ENCODE results near the gene EIF4G1.

Gene EIF4G1

DNA sequence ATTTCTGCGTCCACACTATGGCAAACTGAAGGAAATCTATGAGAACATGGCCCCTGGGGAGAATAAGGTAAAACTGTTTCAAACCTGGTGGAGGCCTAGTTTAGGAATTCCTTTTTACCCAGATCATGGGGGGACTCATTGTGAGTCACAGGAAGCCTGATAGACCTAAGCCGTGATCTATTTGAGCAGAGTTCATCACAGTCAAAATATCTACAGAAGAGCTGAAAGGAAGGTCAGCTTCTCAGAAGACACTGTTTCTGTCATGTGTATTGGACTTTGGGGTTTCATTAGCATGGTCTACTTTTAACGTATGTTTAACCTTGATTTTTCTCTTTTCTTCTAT is 14.1 kb upstream of the EIF4G1 start:
- no peak for DNase-seq (ENCODE audit: low read depth in 1 of 2, low spot score in 1 of 2)

DNA sequence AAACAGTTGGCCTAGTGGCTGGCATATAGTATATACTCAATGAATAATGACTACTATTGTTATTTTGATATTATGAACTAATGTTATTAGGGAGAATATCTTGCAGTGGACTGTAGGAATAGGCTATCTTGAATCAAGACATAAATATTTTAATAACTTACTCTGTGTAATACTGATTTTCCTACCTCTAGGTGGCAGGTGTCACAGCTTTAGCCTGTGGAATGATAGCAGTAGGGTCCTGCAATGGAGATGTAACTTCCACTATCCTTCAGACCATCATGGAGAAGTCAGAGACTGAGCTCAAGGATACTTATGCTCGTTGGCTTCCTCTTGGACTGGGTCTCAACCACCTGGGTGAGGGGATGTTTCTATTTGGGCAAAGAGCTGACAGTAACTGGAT is 8.8 kb upstream of the EIF4G1 start:
- DNase-seq (ENCODE audit: low read depth in 1 of 2, low spot score in 1 of 2), result no peak

DNA sequence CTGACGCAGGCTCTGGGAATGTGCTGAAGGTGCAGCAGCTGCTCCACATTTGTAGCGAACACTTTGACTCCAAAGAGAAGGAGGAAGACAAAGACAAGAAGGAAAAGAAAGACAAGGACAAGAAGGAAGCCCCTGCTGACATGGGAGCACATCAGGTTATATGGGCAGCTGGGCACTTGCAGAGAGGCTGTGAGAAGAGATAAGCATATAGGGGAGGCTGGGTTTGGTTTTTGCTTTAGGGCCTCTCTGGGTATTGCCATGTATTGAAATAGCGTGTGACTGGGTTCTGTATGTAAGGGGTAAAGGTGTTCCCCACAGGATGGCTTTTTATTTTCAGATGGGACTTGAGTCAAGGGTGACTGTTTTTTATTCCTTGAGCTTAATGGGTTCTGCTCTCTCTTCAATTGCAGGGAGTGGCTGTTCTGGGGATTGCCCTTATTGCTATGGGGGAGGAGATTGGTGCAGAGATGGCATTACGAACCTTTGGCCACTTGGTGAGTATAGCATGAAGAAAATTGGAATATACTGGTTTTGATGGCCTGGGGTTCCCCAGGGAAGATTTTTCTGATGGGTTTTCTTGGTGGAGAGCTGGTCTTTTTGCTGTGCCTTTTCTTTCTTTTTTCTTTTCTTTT is 7.9 kb upstream of the EIF4G1 start:
- no peak for DNase-seq (ENCODE audit: low read depth in 1 of 2, low spot score in 1 of 2)

DNA sequence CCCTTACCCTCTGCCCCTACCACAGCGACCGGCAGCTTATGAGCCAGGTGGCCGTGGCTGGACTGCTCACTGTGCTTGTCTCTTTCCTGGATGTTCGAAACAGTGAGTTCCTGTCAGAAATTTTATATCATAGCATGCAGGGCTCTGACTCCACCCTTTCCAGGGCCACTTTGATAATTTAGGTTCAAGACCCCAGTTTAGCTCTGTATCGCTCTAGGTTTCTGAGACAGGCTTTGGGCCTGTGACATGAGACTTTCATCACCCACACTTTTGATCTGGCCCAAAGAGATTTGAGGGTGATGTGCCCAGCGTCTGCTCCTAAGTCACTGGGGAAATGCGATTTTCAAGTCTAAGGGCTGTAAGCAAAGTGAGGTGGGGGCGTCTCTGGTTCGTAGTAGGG is 6.5 kb upstream of the EIF4G1 start:
- no peak for DNase-seq (ENCODE audit: low read depth in 1 of 2, low spot score in 1 of 2)

DNA sequence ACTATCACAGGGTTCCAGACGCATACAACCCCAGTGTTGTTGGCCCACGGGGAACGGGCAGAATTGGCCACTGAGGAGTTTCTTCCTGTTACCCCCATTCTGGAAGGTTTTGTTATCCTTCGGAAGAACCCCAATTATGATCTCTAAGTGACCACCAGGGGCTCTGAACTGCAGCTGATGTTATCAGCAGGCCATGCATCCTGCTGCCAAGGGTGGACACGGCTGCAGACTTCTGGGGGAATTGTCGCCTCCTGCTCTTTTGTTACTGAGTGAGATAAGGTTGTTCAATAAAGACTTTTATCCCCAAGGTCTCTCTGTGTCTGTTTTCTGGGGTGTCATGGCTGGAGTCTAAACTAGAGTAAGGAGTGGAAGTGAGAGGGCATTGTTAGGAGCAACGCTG is 5.7 kb upstream of the EIF4G1 start:
- DNase-seq (ENCODE audit: low read depth in 1 of 2, low spot score in 1 of 2), result no peak

DNA sequence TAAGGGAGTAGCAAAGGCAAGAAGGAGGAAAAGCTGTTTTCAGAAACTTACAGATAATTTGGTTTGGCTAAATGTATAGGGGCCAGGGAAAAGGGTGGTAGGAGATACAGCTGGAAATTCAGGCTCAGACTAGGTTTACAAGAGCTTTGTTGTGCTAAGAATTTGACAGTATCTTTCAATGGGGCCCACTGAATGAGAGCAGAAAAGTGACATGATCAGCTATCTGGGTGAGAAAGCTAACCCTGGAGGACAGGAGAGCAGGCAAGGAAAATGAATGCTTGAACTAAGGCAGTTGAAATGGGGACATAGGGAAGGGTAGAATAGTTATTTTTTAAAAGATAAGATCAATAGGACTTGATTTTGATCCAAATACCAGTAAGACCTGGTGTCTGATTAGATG is 2.8 kb upstream of the EIF4G1 start:
- no peak for DNase-seq (ENCODE audit: low read depth in 1 of 2, low spot score in 1 of 2)

DNA sequence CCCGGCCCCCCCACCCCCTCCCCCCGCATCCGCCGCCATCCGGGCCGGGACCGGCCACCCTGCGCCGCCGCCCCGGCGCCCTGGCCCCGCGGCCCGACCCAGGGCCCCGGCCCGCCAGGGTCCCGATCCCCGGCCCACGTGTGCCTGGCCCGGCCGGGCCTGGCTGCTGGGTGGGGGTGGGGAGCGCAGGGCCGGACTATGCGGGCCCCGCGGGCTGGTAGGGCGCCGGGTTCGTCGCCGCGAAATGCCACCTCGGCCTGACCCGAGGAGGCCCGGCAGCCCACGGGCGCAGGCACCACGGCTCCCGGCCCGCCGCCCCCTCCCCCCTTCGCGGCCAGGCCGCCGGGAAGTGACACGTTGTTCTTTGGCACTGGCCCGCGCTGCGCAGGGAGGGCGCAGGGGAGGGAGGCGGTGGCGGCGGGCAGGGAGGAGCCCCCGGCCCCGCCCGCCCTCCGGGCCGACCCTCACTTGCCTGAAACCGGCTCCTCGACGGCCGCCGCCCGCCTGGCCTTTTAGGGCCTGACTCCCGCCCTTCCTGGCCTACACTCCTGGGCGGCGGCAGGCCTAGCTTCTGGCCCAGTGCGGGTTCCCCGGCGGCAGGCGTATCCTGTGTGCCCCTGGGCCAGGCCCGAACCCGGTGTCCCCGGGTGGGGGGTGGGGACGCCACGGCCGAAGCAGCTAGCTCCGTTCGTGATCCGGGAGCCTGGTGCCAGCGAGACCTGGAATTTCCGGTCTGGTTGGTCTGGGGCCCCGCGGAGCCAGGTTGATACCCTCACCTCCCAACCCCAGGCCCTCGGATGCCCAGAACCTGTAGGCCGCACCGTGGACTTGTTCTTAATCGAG is 515 bp downstream of the EIF4G1 start:
- peak; percentile 36 to 53 for DNase-seq (ENCODE audit: low read depth in 1 of 2, low spot score in 1 of 2)

DNA sequence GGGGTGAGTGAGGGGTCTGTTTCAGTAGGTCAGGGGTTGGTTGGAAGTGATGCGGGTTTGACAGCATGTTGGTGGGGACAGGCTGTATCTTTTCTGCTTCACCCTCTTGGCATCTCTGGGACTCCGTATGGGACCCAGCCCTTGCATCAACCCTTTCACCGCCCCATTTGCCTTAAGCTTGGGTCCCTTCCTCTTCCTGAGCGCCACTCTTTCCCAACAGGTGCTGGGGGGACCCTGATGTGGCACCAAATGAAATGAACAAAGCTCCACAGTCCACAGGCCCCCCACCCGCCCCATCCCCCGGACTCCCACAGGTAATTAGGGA is 1.1 kb downstream of the EIF4G1 start:
- DNase-seq (ENCODE audit: low read depth in 1 of 2, low spot score in 1 of 2), result no peak

DNA sequence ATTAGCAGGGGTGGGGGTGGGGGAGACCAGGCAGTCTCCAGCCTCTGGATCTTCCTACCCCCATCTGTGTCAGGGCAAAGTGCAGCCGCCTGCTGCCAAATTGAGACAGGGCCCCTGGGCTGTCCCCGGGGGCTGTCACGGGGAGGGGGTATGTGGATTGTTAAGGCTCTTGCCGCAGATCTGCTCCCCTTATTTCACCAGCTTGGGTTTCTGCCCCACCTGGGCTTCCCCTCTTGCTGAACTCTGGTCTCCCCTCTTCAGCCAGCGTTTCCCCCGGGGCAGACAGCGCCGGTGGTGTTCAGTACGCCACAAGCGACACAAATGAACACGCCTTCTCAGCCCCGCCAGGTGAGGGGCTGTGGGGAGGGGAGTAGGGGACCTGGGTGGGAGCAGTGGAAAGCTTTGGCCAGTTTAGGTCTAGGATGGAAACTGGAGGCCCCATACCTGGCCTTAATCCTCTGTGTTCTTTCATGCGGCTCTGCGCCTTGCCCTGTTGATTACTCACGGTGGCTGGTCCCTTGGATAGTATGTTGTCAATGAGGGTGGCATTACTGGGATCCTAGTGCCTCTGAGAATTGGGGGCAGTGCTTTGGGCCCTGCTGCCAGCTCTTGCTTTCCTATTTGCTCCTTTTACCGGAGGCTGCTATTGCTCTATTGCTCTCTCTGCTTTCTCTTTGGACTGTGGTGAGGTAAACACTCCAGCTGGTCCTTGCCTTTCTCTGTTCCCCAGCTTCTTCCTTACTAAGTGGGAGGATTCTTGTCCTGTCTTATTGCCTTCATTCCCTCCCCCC is 1.7 kb downstream of the EIF4G1 start:
- DNase-seq (ENCODE audit: low read depth in 1 of 2, low spot score in 1 of 2), result no peak

DNA sequence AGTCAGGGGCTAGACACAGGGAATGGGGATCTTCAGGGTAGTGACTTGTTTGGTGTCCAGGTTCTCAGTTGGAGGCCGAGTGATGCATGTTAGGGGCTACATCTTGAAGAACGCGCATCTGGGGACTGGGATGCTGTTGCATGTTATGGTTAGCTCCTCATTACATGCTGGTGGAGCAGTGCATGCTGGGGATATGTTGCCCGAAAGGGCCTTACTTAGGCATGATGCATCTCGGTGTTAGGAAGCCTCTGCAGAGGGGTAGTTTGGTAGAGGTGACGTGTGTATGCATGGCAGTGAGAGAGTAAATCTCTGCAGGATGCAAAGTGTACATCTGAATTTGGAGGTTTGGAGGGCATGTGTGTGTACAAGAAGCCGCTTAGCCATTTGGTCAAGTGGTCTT is 2.4 kb downstream of the EIF4G1 start:
- no peak for DNase-seq (ENCODE audit: low read depth in 1 of 2, low spot score in 1 of 2)

DNA sequence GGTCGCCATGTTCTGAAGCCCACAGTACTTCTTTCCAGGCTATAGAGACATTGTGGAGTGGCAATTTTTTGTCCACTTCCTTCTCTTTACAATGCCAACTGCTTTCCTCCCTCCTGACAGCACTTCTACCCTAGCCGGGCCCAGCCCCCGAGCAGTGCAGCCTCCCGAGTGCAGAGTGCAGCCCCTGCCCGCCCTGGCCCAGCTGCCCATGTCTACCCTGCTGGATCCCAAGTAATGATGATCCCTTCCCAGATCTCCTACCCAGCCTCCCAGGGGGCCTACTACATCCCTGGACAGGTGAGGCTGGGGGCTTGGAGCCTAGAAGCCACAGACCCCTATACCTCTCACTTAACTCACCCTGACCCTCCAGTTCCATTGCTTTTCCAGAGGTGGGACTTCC is 2.8 kb downstream of the EIF4G1 start:
- DNase-seq (ENCODE audit: low read depth in 1 of 2, low spot score in 1 of 2), result no peak

DNA sequence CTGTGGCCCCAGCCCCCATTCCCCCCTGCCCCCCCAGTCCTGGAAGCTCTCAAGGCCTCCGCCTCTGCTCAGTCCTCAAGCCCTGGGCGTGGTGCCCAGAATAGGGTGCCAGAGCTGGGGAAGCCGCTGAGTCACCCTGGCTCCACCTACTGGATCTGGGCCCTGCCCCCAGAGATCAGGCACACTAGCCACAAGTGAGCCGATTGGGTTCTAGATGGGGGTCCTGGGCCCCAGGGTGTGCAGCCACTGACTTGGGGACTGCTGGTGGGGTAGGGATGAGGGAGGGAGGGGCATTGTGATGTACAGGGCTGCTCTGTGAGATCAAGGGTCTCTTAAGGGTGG is 5.7 kb downstream of the EIF4G1 start:
- DNase-seq (ENCODE audit: low read depth in 1 of 2, low spot score in 1 of 2), result no peak

DNA sequence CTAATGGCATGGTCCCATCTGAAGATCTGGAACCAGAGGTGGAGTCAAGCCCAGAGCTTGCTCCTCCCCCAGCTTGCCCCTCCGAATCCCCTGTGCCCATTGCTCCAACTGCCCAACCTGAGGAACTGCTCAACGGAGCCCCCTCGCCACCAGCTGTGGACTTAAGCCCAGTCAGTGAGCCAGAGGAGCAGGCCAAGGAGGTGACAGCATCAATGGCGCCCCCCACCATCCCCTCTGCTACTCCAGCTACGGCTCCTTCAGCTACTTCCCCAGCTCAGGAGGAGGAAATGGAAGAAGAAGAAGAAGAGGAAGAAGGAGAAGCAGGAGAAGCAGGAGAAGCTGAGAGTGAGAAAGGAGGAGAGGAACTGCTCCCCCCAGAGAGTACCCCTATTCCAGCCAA is 7.3 kb downstream of the EIF4G1 start:
- DNase-seq (ENCODE audit: low read depth in 1 of 2, low spot score in 1 of 2), result no peak

DNA sequence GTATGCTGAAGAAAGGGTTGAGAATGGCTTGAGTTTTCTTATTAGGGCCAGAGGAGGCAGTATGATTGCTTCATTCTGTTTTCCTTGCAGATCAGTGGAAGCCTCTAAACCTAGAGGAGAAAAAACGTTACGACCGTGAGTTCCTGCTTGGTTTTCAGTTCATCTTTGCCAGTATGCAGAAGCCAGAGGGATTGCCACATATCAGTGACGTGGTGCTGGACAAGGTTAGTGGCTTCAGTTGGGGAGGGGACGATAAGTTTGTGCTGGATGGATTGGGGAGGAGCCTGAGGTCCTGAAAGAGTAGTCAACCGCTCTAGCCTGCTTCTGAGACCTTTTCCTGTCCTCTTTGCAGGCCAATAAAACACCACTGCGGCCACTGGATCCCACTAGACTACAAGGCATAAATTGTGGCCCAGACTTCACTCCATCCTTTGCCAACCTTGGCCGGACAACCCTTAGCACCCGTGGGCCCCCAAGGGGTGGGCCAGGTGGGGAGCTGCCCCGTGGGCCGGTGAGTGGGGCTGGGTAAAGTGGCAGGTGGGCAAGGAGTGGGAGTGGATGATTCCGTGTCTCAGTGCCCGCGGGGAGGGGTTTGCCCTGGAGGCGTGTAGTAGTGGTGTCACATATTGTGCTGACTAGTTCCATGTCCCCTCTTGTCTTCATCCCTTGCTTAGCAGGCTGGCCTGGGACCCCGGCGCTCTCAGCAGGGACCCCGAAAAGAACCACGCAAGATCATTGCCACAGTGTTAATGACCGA is 8.5 kb downstream of the EIF4G1 start:
- no peak for DNase-seq (ENCODE audit: low read depth in 1 of 2, low spot score in 1 of 2)

DNA sequence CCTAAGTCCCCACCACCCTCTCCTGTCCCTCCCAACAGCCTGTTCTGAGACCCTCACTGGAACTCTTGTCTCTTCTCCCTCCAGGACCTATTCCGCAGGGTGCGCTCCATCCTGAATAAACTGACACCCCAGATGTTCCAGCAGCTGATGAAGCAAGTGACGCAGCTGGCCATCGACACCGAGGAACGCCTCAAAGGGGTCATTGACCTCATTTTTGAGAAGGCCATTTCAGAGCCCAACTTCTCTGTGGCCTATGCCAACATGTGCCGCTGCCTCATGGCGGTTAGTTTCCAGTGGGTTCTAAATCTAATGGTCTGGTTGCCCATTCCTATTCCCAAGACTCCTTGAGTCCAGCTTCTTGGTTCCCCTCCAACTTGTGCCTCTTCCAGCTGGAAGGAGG is 9.3 kb downstream of the EIF4G1 start:
- DNase-seq (ENCODE audit: low read depth in 1 of 2, low spot score in 1 of 2), result no peak

DNA sequence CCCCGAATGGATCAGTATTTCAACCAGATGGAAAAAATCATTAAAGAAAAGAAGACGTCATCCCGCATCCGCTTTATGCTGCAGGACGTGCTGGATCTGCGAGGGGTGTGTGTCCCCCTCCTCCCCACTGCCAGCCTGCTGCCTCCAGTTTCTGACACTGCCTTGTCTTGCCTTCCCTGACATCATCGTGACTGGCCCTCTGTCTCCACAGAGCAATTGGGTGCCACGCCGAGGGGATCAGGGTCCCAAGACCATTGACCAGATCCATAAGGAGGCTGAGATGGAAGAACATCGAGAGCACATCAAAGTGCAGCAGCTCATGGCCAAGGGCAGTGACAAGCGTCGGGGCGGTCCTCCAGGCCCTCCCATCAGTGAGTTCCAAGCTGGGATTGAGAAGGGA is 10.9 kb downstream of the EIF4G1 start:
- no peak for DNase-seq (ENCODE audit: low read depth in 1 of 2, low spot score in 1 of 2)

DNA sequence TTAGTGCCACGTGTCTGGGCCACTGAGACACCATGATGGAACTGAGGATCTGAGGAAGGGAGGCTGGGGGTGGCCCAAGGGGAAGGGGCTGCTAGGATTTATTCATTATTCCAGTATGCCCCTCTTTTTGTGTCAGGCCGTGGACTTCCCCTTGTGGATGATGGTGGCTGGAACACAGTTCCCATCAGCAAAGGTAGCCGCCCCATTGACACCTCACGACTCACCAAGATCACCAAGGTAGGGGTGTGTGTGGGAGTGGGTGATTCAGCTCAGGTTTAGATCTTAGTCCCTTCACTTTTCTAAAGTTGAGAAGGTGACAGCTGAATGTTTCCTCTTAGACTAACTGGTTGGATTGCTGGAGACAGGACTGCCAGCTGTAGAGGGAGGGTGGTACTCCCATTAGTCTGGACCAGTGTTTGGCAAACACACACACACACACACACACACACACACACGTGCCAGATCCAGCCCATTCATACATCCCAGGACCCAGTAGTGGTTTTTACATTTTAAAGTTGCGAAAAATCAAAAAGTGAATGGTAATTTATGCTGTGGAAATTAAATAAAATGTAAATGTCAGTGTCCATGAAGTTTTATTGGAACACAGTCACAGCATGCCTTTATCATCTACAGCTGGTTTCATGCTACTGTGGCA is 11.4 kb downstream of the EIF4G1 start:
- DNase-seq (ENCODE audit: low read depth in 1 of 2, low spot score in 1 of 2), result no peak

DNA sequence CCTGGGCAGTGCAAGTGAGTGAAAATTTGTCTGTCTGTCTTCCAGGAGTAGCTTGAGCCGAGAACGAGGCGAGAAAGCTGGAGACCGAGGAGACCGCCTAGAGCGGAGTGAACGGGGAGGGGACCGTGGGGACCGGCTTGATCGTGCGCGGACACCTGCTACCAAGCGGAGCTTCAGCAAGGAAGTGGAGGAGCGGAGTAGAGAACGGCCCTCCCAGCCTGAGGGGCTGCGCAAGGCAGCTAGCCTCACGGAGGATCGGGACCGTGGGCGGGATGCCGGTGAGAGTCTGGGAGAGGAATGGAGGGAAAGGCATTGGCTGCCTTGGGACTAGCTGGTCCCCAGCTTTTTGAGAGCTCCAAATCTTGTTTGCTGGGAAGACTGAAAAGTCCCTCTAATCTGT is 12.8 kb downstream of the EIF4G1 start:
- DNase-seq (ENCODE audit: low read depth in 1 of 2, low spot score in 1 of 2), result no peak

DNA sequence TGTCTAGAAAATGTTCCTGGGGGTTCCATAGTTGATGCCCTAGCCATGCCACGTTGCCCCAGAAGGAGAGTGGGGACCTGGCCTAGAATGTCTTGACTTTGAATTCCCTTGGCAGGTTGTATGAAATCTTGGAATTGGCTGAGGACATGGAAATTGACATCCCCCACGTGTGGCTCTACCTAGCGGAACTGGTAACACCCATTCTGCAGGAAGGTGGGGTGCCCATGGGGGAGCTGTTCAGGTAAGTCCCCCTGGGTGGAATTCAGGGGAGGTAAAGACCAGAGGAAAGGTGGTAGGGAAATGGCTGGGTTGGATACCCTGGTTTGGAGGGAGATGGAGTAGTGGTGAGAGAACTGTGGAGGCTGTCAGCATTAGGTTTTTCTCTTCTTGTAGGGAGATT is 14.1 kb downstream of the EIF4G1 start:
- no peak for DNase-seq (ENCODE audit: low read depth in 1 of 2, low spot score in 1 of 2)

DNA sequence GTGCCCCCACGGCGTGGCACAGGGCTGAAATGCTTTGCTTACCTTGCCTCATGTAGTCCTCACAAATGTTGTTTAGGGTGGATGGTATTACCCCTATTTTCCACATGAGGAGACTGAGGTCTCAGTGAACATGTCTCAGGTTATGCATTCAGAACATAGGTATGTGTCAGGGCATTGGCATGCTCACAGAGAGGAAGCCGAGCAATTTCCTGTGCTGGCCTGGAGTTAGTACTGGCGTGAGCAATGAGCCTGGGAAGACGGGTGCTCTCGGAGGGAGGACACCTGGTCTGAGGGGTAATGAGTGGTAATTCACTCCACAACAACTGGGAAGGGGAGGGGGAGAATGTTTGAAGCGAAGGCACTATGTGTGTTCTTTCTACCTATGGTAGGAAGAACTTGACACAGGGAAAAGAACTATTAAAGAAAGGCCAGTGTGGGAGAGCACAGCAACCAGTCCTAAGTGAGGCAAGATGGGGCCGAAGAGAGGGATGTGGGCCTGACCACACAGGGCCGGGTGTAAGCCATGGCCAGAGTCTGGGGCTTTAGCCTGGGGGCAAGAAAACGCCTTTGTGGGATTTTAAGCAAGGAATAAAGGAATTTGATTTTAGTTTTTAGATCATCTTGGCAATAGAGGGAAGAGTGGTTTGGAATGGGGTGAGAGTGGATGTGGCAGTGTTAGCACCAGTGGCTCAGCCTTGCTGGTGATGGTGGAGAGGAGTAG is 18.1 kb downstream of the EIF4G1 start:
- no peak for DNase-seq (ENCODE audit: low read depth in 1 of 2, low spot score in 1 of 2)

DNA sequence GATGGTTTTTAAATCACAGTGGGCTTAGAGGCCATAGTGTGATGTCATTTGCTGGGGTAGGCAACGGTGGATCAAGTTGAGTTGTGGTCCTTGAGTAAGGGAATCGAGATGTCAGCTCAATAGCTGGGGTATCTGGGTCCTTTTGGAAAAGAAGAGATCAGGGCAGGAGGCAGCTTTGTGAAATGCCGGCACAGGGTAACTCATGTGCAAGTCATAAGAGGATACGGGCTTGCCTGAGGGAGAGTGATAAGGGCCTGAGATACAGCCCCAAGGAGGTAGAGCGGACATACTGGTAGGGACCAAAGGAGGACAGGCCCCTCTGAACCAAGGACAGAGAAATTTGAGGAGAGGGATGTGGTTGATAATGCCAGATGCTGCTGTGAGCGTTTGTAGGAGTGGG is 18.8 kb downstream of the EIF4G1 start:
- DNase-seq (ENCODE audit: low read depth in 1 of 2, low spot score in 1 of 2), result no peak

All from stimulated activated CD4-positive, alpha-beta T cell treated with anti-CD3 and anti-CD28 coated beads, Interleukin-15, amount 100 ng/mL, for 1 hour (primary cell).